ENCODE measurements around the gene VAPA.

DNA sequence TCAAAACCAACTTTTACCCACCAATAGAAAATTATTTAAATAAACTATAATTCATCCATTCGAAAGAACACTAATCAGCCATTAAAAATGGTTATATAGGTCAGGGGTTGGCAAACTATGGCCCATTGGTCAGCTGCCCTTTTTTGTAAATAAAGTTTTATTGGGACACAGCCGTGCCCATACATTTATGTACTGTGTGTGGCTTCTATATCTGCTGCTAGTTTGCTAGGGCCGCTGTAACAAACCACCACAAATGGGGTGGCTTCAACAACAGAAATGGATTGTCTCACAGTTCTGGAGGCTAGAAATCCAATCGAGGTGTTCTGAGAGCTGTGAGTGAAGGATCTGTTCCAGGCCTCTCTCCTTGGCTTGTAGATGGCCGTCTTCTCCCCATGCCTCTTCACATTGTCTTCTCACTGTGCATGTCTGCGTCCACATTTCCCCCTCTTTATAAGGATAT lies 35.0 kb upstream of the VAPA start:
- TF ChIP-seq, protein P1, sequence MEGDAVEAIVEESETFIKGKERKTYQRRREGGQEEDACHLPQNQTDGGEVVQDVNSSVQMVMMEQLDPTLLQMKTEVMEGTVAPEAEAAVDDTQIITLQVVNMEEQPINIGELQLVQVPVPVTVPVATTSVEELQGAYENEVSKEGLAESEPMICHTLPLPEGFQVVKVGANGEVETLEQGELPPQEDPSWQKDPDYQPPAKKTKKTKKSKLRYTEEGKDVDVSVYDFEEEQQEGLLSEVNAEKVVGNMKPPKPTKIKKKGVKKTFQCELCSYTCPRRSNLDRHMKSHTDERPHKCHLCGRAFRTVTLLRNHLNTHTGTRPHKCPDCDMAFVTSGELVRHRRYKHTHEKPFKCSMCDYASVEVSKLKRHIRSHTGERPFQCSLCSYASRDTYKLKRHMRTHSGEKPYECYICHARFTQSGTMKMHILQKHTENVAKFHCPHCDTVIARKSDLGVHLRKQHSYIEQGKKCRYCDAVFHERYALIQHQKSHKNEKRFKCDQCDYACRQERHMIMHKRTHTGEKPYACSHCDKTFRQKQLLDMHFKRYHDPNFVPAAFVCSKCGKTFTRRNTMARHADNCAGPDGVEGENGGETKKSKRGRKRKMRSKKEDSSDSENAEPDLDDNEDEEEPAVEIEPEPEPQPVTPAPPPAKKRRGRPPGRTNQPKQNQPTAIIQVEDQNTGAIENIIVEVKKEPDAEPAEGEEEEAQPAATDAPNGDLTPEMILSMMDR (IDR thresholded peaks at IDR 0.05) = no peak
- TF ChIP-seq POLR2A (IDR thresholded peaks at IDR 0.05) (no peak), EP300 (IDR thresholded peaks at IDR 0.05) (no peak)
